DND-41 (cell line): Measurements from ENCODE around the gene POLL.

Source experiments
- EZH2 ChIP-seq: IDR thresholded peaks from 3 replicates; pipeline ENCODE4 v1.6.1; 2012; ENCODE audit warnings: borderline replicate concordance, low read depth, mild to moderate bottlenecking, moderate library complexity, low read length, inconsistent platforms; ENCODE audit not compliant: severe bottlenecking
- TF ChIP-seq, protein P1 (sequence below): IDR thresholded peaks from 2 replicates; pipeline ENCODE4 v1.5.1; 2012; ENCODE audit warnings: borderline replicate concordance, low read length, moderate library complexity, mild to moderate bottlenecking; ENCODE audit not compliant: poor library complexity, severe bottlenecking; ENCODE audit errors: extremely low read depth

DNA sequence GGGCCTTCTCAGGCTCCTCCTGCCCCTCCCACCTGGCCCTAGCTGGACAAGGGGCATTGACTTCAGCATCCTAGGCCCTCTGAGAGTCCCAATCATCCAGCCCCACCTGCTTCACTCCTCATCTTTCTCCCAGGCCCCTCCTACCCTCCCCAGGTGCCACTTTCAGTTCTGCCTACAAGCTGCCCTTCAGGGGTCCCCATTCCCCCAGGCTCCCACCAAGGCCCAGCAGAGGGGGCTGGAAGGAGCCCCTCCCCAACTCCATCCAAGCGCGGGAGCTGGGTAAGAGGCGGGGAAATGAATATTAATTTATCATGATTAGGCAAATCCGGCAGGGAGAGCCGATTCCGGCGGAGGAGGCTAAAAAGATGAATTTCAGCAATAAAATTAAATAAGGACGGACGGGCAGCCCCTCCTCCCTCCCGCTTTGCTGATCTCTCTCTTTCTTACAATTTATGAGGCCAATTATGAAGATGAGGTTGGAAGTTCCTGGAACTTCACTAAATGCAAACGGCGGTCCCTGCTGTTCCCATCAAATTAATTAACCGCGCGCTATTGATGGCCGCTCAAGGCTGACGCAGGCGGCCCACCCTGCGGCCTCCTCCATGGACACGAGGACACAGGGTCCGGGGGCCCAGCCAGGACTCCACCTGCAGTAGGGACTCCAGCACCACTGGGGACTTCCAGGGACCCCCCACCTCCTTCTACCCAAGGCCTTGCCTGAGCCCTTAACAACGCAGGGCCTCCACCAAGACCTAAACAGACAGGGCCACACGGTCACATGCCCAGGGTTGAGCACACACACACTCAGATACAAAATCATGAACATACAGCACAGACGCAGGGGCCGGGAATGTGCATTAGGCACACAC, 13.9 kb downstream of the POLL start:
- TF ChIP-seq, protein P1, sequence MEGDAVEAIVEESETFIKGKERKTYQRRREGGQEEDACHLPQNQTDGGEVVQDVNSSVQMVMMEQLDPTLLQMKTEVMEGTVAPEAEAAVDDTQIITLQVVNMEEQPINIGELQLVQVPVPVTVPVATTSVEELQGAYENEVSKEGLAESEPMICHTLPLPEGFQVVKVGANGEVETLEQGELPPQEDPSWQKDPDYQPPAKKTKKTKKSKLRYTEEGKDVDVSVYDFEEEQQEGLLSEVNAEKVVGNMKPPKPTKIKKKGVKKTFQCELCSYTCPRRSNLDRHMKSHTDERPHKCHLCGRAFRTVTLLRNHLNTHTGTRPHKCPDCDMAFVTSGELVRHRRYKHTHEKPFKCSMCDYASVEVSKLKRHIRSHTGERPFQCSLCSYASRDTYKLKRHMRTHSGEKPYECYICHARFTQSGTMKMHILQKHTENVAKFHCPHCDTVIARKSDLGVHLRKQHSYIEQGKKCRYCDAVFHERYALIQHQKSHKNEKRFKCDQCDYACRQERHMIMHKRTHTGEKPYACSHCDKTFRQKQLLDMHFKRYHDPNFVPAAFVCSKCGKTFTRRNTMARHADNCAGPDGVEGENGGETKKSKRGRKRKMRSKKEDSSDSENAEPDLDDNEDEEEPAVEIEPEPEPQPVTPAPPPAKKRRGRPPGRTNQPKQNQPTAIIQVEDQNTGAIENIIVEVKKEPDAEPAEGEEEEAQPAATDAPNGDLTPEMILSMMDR: no peak
- TF ChIP-seq EZH2: no peak
